Glomerular endothelial cell (primary cell): Measurements from ENCODE around the gene TNS2. TPM values are rescaled to one million over a fixed set of nuclear protein-coding genes. Genes with fewer than 3 reads are reported as not detected.
A peak's percentile ranks its signal among the peaks of the same experiment; 100 is the strongest.

ENCODE experiments used
- DNase-seq: peaks from one replicate; pipeline ENCODE4 v3.0.0-alpha.2; 2011; ENCODE audit warnings: low read depth, low spot score; ENCODE audit errors: extremely low read depth
- total RNA-seq: library from RNA; depleted of rRNA; stranded (reverse); fragments of >200 nt; gene quantifications from 2 replicates; pipeline ENCODE4 v1.2.3, GENCODE V29; 2015

Gene TNS2
- total RNA-seq, 1 donor from 2014 or later: 66.7 TPM

- DNase-seq: no peak
These were observed 17.5 kb downstream of the TNS2 start for GRCh38 chr12:53067074-53067992.

GRCh38 chr12:53067993-53068770 is 18.3 kb downstream of the TNS2 start:
- no peak for DNase-seq

- no peak for DNase-seq
These were observed 19.1 kb downstream of the TNS2 start for GRCh38 chr12:53068811-53069585.

GRCh38 chr12:53069621-53070410 is 20.0 kb downstream of the TNS2 start:
- no peak for DNase-seq

GRCh38 chr12:53070877-53071492 is 21.1 kb downstream of the TNS2 start:
- no peak for DNase-seq

GRCh38 chr12:53071591-53072551 is 22.0 kb downstream of the TNS2 start:
- no peak for DNase-seq

GRCh38 chr12:53073881-53074280 is 24.0 kb downstream of the TNS2 start:
- DNase-seq: no peak

- no peak for DNase-seq
These were observed 24.6 kb downstream of the TNS2 start for GRCh38 chr12:53074283-53074998.

- DNase-seq: no peak
These were observed 25.1 kb downstream of the TNS2 start for GRCh38 chr12:53074999-53075370.

- DNase-seq: no peak
These were observed 26.6 kb downstream of the TNS2 start for GRCh38 chr12:53076461-53076860.

GRCh38 chr12:53077030-53077429 is 27.2 kb downstream of the TNS2 start:
- no peak for DNase-seq

GRCh38 chr12:53078425-53079225 is 28.8 kb downstream of the TNS2 start:
- no peak for DNase-seq

- peak; percentile 56 for DNase-seq
These were observed 29.6 kb downstream of the TNS2 start, which contains the start of gene SPRYD3 for GRCh38 chr12:53079226-53080117. Gene SPRYD3, minus strand, starts transcription at chr12:53079390. Its CDS starts 57 bp downstream, at chr12:53079333.

- no peak for DNase-seq
These were observed 32.8 kb downstream of the TNS2 start for GRCh38 chr12:53082637-53083175.

- DNase-seq: no peak
These were observed 36.5 kb downstream of the TNS2 start for GRCh38 chr12:53086361-53086760.

- DNase-seq: no peak
These were observed 40.2 kb downstream of the TNS2 start for GRCh38 chr12:53090105-53090504.
